Loucy (cell line): ENCODE results near the gene TNFRSF13B.

Experiments used
- H2AFZ ChIP-seq: fragments of 200-600 bp; sonication (generic); 2 replicates; pipeline ENCODE4 v1.6.0; 2016; ENCODE audit warnings: antibody characterized with exemption, mild to moderate bottlenecking, low read length, moderate library complexity
- H3F3A ChIP-seq: fragments of 200-600 bp; 2 replicates; pipeline ENCODE4 v1.6.0; 2016; ENCODE audit warnings: antibody characterized with exemption, low read depth, mild to moderate bottlenecking
- H3K27me3 ChIP-seq: fragments of 200-600 bp; sonication (generic); 2 replicates; pipeline ENCODE4 v1.6.1; 2014; ENCODE audit warnings: low read length, mild to moderate bottlenecking; ENCODE audit not compliant: insufficient read depth, poor library complexity, severe bottlenecking
- H3K36me3 ChIP-seq: fragments of 200-600 bp; sonication (generic); 2 replicates; pipeline ENCODE4 v1.6.1; 2016; ENCODE audit warnings: low read length; ENCODE audit not compliant: insufficient read depth
- H3K4me1 ChIP-seq: fragments of 200-600 bp; sonication (generic); 2 replicates; pipeline ENCODE4 v1.5.1; 2014; ENCODE audit warnings: low read length, mild to moderate bottlenecking; ENCODE audit not compliant: insufficient read depth, poor library complexity, severe bottlenecking
- H3K4me2 ChIP-seq: fragments of 200-600 bp; sonication (generic); 2 replicates; pipeline ENCODE4 v1.6.0; 2014; ENCODE audit warnings: antibody characterized with exemption, low read length, low read depth, mild to moderate bottlenecking; ENCODE audit not compliant: poor library complexity, severe bottlenecking
- H3K4me3 ChIP-seq: fragments of 200-600 bp; sonication (generic); 2 replicates; pipeline ENCODE4 v1.5.1; 2014; ENCODE audit warnings: low read length, mild to moderate bottlenecking, mixed read lengths; ENCODE audit not compliant: poor library complexity, severe bottlenecking
- H3K79me2 ChIP-seq: fragments of 200-600 bp; sonication (generic); 2 replicates; pipeline ENCODE4 v1.6.1; 2014; ENCODE audit warnings: low read length; ENCODE audit not compliant: insufficient read depth
- H3K9ac ChIP-seq: fragments of 200-600 bp; sonication (generic); 2 replicates; pipeline ENCODE4 v1.6.0; 2014; ENCODE audit warnings: mild to moderate bottlenecking, low read depth, low read length, moderate library complexity; ENCODE audit not compliant: poor library complexity, severe bottlenecking
- H3K9me2 ChIP-seq: fragments of 200-600 bp; sonication (generic); replicated peaks from 2 replicates; pipeline ENCODE4 v1.6.1; 2016; ENCODE audit warnings: low read depth, low read length, mixed read lengths
- H3K9me3 ChIP-seq: fragments of 200-600 bp; sonication (generic); 2 replicates; pipeline ENCODE4 v1.6.1; 2014; ENCODE audit warnings: mild to moderate bottlenecking, antibody characterized with exemption, low read length, low read depth; ENCODE audit not compliant: insufficient read depth
- H4K20me1 ChIP-seq: fragments of 200-600 bp; sonication (generic); 2 replicates; pipeline ENCODE4 v1.6.0; 2014; ENCODE audit warnings: antibody characterized with exemption, low read length, mild to moderate bottlenecking; ENCODE audit not compliant: insufficient read depth, poor library complexity, severe bottlenecking
- CTCF ChIP-seq: fragments of 200-600 bp; sonication (generic); conservative IDR thresholded peaks from 2 replicates; pipeline ENCODE4 v1.5.1; 2014; ENCODE audit warnings: mild to moderate bottlenecking, antibody characterized with exemption, low read length
- EZH2phosphoT487 ChIP-seq: fragments of 200-600 bp; IDR thresholded peaks from 2 replicates; pipeline ENCODE4 v1.6.1; 2018; ENCODE audit warnings: antibody characterized with exemption, mild to moderate bottlenecking, moderate library complexity, borderline replicate concordance

The TNFRSF13B gene

GRCh38 chr17:16912021-16912962 is 59.6 kb downstream of the TNFRSF13B start:
- no peaks in the 10 kb centered on the region for H4K20me1 ChIP-seq
- H3F3A ChIP-seq = no peaks in the 10 kb centered on the region
- no peaks in the 10 kb centered on the region for H3K36me3 ChIP-seq
- no peaks in the 10 kb centered on the region for H3K9me3 ChIP-seq
- no peaks in the 10 kb centered on the region for H3K79me2 ChIP-seq
- TF ChIP-seq CTCF (no peak), EZH2phosphoT487 (no peak)
- H2AFZ ChIP-seq = no peak overlapping the region
- H3K9me2 ChIP-seq = no peaks in the 10 kb centered on the region
- H3K9ac ChIP-seq = no peak overlapping the region
- H3K4me2 ChIP-seq = no peak overlapping the region
- no peaks in the 10 kb centered on the region for H3K4me1 ChIP-seq
- no peaks in the 10 kb centered on the region for H3K27me3 ChIP-seq
- no peak overlapping the region for H3K4me3 ChIP-seq

- no peak overlapping the region for H2AFZ ChIP-seq
- no peak overlapping the region for H3K4me2 ChIP-seq
- no peak overlapping the region for H3K4me3 ChIP-seq
Observed at GRCh38 chr17:16911141-16911937, 60.6 kb downstream of the TNFRSF13B start.

GRCh38 chr17:16910341-16910740 is 61.6 kb downstream of the TNFRSF13B start:
- no peaks in the 10 kb centered on the region for H3K4me1 ChIP-seq
- TF ChIP-seq EZH2phosphoT487 (no peak), CTCF (no peak)
- no peak overlapping the region for H3K4me3 ChIP-seq
- no peak overlapping the region for H3K4me2 ChIP-seq
- no peaks in the 10 kb centered on the region for H4K20me1 ChIP-seq
- no peaks in the 10 kb centered on the region for H3K9me2 ChIP-seq
- H3K27me3 ChIP-seq = no peaks in the 10 kb centered on the region
- H3K9me3 ChIP-seq = no peaks in the 10 kb centered on the region
- H3K79me2 ChIP-seq = no peaks in the 10 kb centered on the region
- H3K9ac ChIP-seq = no peak overlapping the region
- no peaks in the 10 kb centered on the region for H3K36me3 ChIP-seq
- H3F3A ChIP-seq = no peaks in the 10 kb centered on the region
- H2AFZ ChIP-seq = no peak overlapping the region

More at GRCh38 chr17:16911141-16911937, 60.6 kb downstream of the TNFRSF13B start:
- no peaks in the 10 kb centered on the region for H3K9me3 ChIP-seq
- no peaks in the 10 kb centered on the region for H3K27me3 ChIP-seq
- no peaks in the 10 kb centered on the region for H3K79me2 ChIP-seq
- TF ChIP-seq CTCF (no peak), EZH2phosphoT487 (no peak)
- no peaks in the 10 kb centered on the region for H3K4me1 ChIP-seq
- H4K20me1 ChIP-seq = no peaks in the 10 kb centered on the region
- H3F3A ChIP-seq = no peaks in the 10 kb centered on the region
- no peak overlapping the region for H3K9ac ChIP-seq
- H3K9me2 ChIP-seq = no peaks in the 10 kb centered on the region
- no peaks in the 10 kb centered on the region for H3K36me3 ChIP-seq
